WTC11 (cell line): Measurements from ENCODE around the gene COQ6. TPM values are rescaled to one million over a fixed set of nuclear protein-coding genes. Genes with fewer than 3 reads are reported as not detected.

Experiments
- ATAC-seq: fragments of 200-7000 bp; cut with Tn5 transposase; 2 replicates; pipeline ENCODE4 v1.10.0; 2021; ENCODE audit warnings: mild to moderate bottlenecking, moderate library complexity
- CTCF ChIA-PET: fragments of 300-600 bp; sonication (Branson Sonifier 250); formaldehyde crosslinking; loops from one replicate; lab custom pipeline; 2021; ENCODE audit warnings: antibody characterized with exemption; lab: Charles Lee
- POLR2A ChIA-PET: fragments of 350-600 bp; sonication (Branson Sonifier 250); formaldehyde crosslinking; loops from one replicate; lab custom pipeline; 2021; ENCODE audit warnings: antibody characterized with exemption; lab: Charles Lee
- DNase-seq: peaks from one replicate; pipeline ENCODE4 v3.0.0; 2021; ENCODE audit warnings: low spot score
- H3K27ac Mint-ChIP-seq: 2 replicates; pipeline ENCODE4 v1.8.0; 2021; ENCODE audit warnings: mixed read lengths
- H3K27me3 Mint-ChIP-seq: 2 replicates; pipeline ENCODE4 v1.8.0; 2021; ENCODE audit warnings: low read depth, mild to moderate bottlenecking, moderate library complexity, mixed read lengths
- H3K36me3 Mint-ChIP-seq: 2 replicates; pipeline ENCODE4 v1.8.0; 2021; ENCODE audit warnings: mixed read lengths
- H3K4me1 Mint-ChIP-seq: 2 replicates; pipeline ENCODE4 v1.8.0; 2022; ENCODE audit warnings: mixed read lengths
- H3K4me3 Mint-ChIP-seq: 2 replicates; pipeline ENCODE4 v1.8.0; 2021; ENCODE audit warnings: mild to moderate bottlenecking, moderate library complexity, mixed read lengths
- H3K9me3 Mint-ChIP-seq: 2 replicates; pipeline ENCODE4 v1.8.0; 2021; ENCODE audit warnings: mixed read lengths
- AR ChIP-seq: fragments of 250-450 bp; sonication (Bioruptor Pico); IDR thresholded peaks from 2 replicates; pipeline ENCODE4 v1.9.0; 2021; ENCODE audit warnings: mild to moderate bottlenecking
- ATF1 ChIP-seq: sonication (generic); formaldehyde crosslinking; IDR thresholded peaks from 2 replicates; pipeline ENCODE4 v1.8.1; 2023; ENCODE audit warnings: mild to moderate bottlenecking, moderate library complexity, missing genetic modification reagents
- ESRRA ChIP-seq: sonication (generic); formaldehyde crosslinking; IDR thresholded peaks from 2 replicates; pipeline ENCODE4 v1.8.1; 2022; ENCODE audit warnings: mild to moderate bottlenecking, missing genetic modification reagents, borderline replicate concordance
- FOXK1 ChIP-seq: sonication (generic); formaldehyde crosslinking; IDR thresholded peaks from 2 replicates; pipeline ENCODE4 v1.8.0; 2022; ENCODE audit warnings: mild to moderate bottlenecking, moderate library complexity, missing genetic modification reagents
- FOXP1 ChIP-seq: sonication (generic); formaldehyde crosslinking; IDR thresholded peaks from 2 replicates; pipeline ENCODE4 v1.8.0; 2022; ENCODE audit warnings: missing genetic modification reagents, mild to moderate bottlenecking, moderate library complexity, borderline replicate concordance
- NFYB ChIP-seq: sonication (generic); formaldehyde crosslinking; conservative IDR thresholded peaks from 2 replicates; pipeline ENCODE4 v1.8.0; 2022; ENCODE audit warnings: low read depth, missing genetic modification reagents
- SMAD3 ChIP-seq: sonication (generic); formaldehyde crosslinking; IDR thresholded peaks from 2 replicates; pipeline ENCODE4 v1.8.0; 2022; ENCODE audit warnings: missing genetic modification reagents, mild to moderate bottlenecking, borderline replicate concordance
- STAT6 ChIP-seq: sonication (generic); formaldehyde crosslinking; conservative IDR thresholded peaks from 2 replicates; pipeline ENCODE4 v1.8.1; 2023; ENCODE audit warnings: mild to moderate bottlenecking, low read depth, missing genetic modification reagents, moderate library complexity
- TEAD4 ChIP-seq: sonication (generic); formaldehyde crosslinking; IDR thresholded peaks from 2 replicates; pipeline ENCODE4 v1.8.0; 2022; ENCODE audit warnings: mild to moderate bottlenecking, missing genetic modification reagents
- ZMAT4 ChIP-seq: fragments of 250-450 bp; sonication (Bioruptor Pico); IDR thresholded peaks from 2 replicates; pipeline ENCODE4 v1.9.0; 2021; ENCODE audit warnings: mild to moderate bottlenecking
- ZNF263 ChIP-seq: sonication (generic); formaldehyde crosslinking; IDR thresholded peaks from 2 replicates; pipeline ENCODE4 v1.8.1; 2022; ENCODE audit warnings: low read depth, mild to moderate bottlenecking, moderate library complexity, missing genetic modification reagents
- ZNF281 ChIP-seq: sonication (generic); formaldehyde crosslinking; IDR thresholded peaks from 2 replicates; pipeline ENCODE4 v1.8.0; 2023; ENCODE audit warnings: mild to moderate bottlenecking, missing genetic modification reagents
- ZNF423 ChIP-seq: fragments of 250-450 bp; sonication (Bioruptor Pico); IDR thresholded peaks from 2 replicates; pipeline ENCODE4 v2.1.2; 2022; ENCODE audit warnings: mild to moderate bottlenecking, moderate library complexity
- ZNF425 ChIP-seq: fragments of 250-450 bp; sonication (Bioruptor Pico); conservative IDR thresholded peaks from 2 replicates; pipeline ENCODE4 v1.9.0; 2021; ENCODE audit warnings: mild to moderate bottlenecking
- ZNF512 ChIP-seq: sonication (generic); formaldehyde crosslinking; IDR thresholded peaks from 2 replicates; pipeline ENCODE4 v1.8.1; 2022; ENCODE audit warnings: missing genetic modification reagents, borderline replicate concordance
- ZNF532 ChIP-seq: fragments of 250-450 bp; sonication (Bioruptor Pico); IDR thresholded peaks from 2 replicates; pipeline ENCODE4 v1.9.0; 2021; ENCODE audit warnings: mild to moderate bottlenecking, borderline replicate concordance
- total RNA-seq: library from RNA; stranded (reverse); gene quantifications from 3 replicates; pipeline ENCODE4 v1.2.3, GENCODE V29; 2021
- TF ChIP-seq, protein P1 (sequence below): sonication (generic); formaldehyde crosslinking; IDR thresholded peaks from 2 replicates; pipeline ENCODE4 v1.8.1; 2023; ENCODE audit warnings: mild to moderate bottlenecking, missing genetic modification reagents, moderate library complexity

COQ6 gene
- total RNA-seq, 1 experiment from 2014 or later = 10.4 TPM

DNA sequence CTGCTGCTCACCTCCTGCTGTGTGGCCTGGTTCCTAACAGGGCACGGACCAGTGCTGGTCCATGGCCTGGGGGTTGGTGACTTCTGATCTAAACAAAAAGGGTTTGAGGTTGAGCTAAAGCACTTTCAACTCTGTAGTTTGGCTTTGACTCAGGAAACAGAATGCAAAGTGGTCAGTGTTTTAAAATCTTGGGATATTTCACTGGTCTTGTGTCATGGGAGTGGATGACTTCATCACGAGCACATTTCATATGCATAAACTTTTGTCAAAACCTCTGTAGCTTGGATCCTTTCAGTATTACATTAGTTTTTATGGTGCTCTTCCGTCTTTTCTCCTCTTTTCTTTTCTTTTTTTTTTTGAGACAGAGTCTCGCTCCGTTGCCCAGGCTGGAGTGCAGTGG lies 25.8 kb upstream of the COQ6 start (continued):
- TF ChIP-seq FOXK1 (no peak), ZNF263 (no peak)

- ChIA-PET POLR2A (no interaction called here), CTCF (interaction anchor here (0.6 to 1.5 kb wide), 8 partner anchors 14 to 336 kb away, joined by 3 to 9 read pairs (median 3); partner anchors contain the start of genes COQ6 and FAM161B)
- no peaks in the 10 kb centered on the region for H3K9me3 Mint-ChIP-seq
- H3K4me3 Mint-ChIP-seq = no peak overlapping the region
- ATAC-seq = no peak
- H3K36me3 Mint-ChIP-seq = peaks cover 14% of the 10 kb centered on the region
- no peak overlapping the region for H3K27ac Mint-ChIP-seq
- H3K27me3 Mint-ChIP-seq = no peaks in the 10 kb centered on the region
- H3K4me1 Mint-ChIP-seq = no peaks in the 10 kb centered on the region
- DNase-seq = no peak
- TF ChIP-seq ATF1 (CRISPR knock-in tag) (no peak), STAT6 (CRISPR knock-in tag) (no peak), ZNF423 (CRISPR knock-in tag) (no peak), ZMAT4 (CRISPR knock-in tag) (no peak), ZNF281 (no peak), ZNF425 (CRISPR knock-in tag) (no peak), FOXP1 (CRISPR knock-in tag) (no peak), SMAD3 (CRISPR knock-in tag) (no peak), ZNF532 (CRISPR knock-in tag) (no peak), ESRRA (CRISPR knock-in tag) (no peak), AR (CRISPR knock-in tag) (no peak), ZNF512 (CRISPR knock-in tag) (no peak), TEAD4 (CRISPR knock-in tag) (no peak), NFYB (CRISPR knock-in tag) (no peak)
- TF ChIP-seq, protein P1, sequence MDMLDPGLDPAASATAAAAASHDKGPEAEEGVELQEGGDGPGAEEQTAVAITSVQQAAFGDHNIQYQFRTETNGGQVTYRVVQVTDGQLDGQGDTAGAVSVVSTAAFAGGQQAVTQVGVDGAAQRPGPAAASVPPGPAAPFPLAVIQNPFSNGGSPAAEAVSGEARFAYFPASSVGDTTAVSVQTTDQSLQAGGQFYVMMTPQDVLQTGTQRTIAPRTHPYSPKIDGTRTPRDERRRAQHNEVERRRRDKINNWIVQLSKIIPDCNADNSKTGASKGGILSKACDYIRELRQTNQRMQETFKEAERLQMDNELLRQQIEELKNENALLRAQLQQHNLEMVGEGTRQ (CRISPR knock-in tag) = no peak
Measured at GRCh38 chr14:73935666-73936065, 14.4 kb upstream of the COQ6 start.
